HCT116 (cell line): ENCODE measurements around the gene MTFR1L. TPM values are rescaled to one million over a fixed set of nuclear protein-coding genes. Genes with fewer than 3 reads are reported as not detected.

Experiments used
- ATAC-seq: fragments of 200-7000 bp; cut with Tn5 transposase; 2 replicates; pipeline ENCODE4 v1.9.1; 2020; ENCODE audit warnings: mild to moderate bottlenecking, moderate library complexity
- BruUV-seq: library from RNA; stranded (reverse); fragments of 400-500 nt; replicated peaks from 2 replicates; lab custom pipeline; 2021; lab: Mats Ljungman, UMichigan
- CTCF ChIA-PET: fragments of 300-600 bp; sonication (Branson Sonifier 250); formaldehyde crosslinking; loops from one replicate; lab custom pipeline; 2021; ENCODE audit warnings: antibody characterized with exemption; lab: Charles Lee
- POLR2A ChIA-PET: fragments of 300-600, 350-600 bp; sonication (Branson Sonifier 250); formaldehyde crosslinking; loops from one replicate; lab custom pipeline; 2021; ENCODE audit warnings: antibody characterized with exemption; lab: Charles Lee
- RAD21 ChIA-PET, 2 experiments: fragments of 300-600 bp; sonication (Branson Sonifier 250); formaldehyde crosslinking; loops; one replicate each; lab custom pipeline; 2023; ENCODE audit warnings: low total read pairs in 2 of 2; ENCODE audit not compliant: uncharacterized antibody in 2 of 2, unreplicated experiment in 2 of 2, low non-redundant PET in 1 of 2; lab: Charles Lee
- DNase-seq: peaks from one replicate; pipeline ENCODE4 v3.0.0-alpha.2; 2010; ENCODE audit warnings: low read depth, low spot score
- H2AFZ ChIP-seq: fragments of 200-600 bp; shearing (Covaris generic), sonication (generic); 2 replicates; pipeline ENCODE4 v1.6.1; 2017; ENCODE audit warnings: low read depth, mixed run types, mixed read lengths, antibody characterized with exemption, low read length; ENCODE audit not compliant: poor library complexity, severe bottlenecking
- H3K27ac ChIP-seq: 2 replicates; pipeline ENCODE4 v1.5.1; 2012; ENCODE audit warnings: low read depth, low read length
- H3K27me3 ChIP-seq: fragments of 200-600 bp; sonication (generic); 2 replicates; pipeline ENCODE4 v1.6.1; 2016; ENCODE audit warnings: mixed run types, low read length, mixed read lengths; ENCODE audit not compliant: insufficient read depth
- H3K36me3 ChIP-seq, 2 experiments: fragments of 200-500 bp in 1 of 2; fragments of 200-600 bp in 1 of 2; sonication (Bioruptor generic) in 1 of 2; sonication (generic) in 1 of 2; 2 replicates each; pipeline versions ENCODE4 v1.5.1 to v1.6.1; 2014 to 2016; ENCODE audit warnings: low read length in 2 of 2, inconsistent platforms in 1 of 2, mixed read lengths in 1 of 2, mixed run types in 1 of 2; ENCODE audit not compliant: insufficient read depth in 2 of 2, control insufficient read depth in 1 of 2
- H3K4me1 ChIP-seq, 2 experiments: fragments of 200-600 bp in 1 of 2; sonication (generic) in 1 of 2; 2 replicates each; pipeline versions ENCODE4 v1.5.1 to v1.6.1; 2012 to 2017; ENCODE audit warnings: low read length in 2 of 2, inconsistent platforms in 1 of 2, mild to moderate bottlenecking in 1 of 2, mixed read lengths in 1 of 2, mixed run types in 1 of 2, moderate library complexity in 1 of 2; ENCODE audit not compliant: insufficient read depth in 2 of 2, control insufficient read depth in 1 of 2
- H3K4me2 ChIP-seq: fragments of 200-600 bp; sonication (generic); 2 replicates; pipeline ENCODE4 v1.6.1; 2017; ENCODE audit warnings: mixed run types, low read length, mixed read lengths
- H3K4me3 ChIP-seq, 2 experiments: fragments of 200-600 bp in 1 of 2; sonication (generic) in 1 of 2; replicated peaks in 1 of 2; 2 replicates each; pipeline ENCODE4 v1.5.1; 2011 to 2016; ENCODE audit warnings: low read length in 2 of 2, control low read depth in 1 of 2, low read depth in 1 of 2, mild to moderate bottlenecking in 1 of 2, mixed read lengths in 1 of 2, mixed run types in 1 of 2
- H3K79me2 ChIP-seq: fragments of 200-600 bp; sonication (generic); 2 replicates; pipeline ENCODE4 v1.6.1; 2017; ENCODE audit warnings: mild to moderate bottlenecking, mixed run types, low read length, moderate library complexity, mixed read lengths; ENCODE audit not compliant: insufficient read depth
- H3K9ac ChIP-seq: fragments of 200-600 bp; sonication (generic); 2 replicates; pipeline ENCODE4 v1.6.1; 2016; ENCODE audit warnings: low read length, mixed read lengths
- H3K9me2 ChIP-seq: fragments of 200-600 bp; sonication (generic), shearing (Covaris generic); 2 replicates; pipeline ENCODE4 v1.6.1; 2017; ENCODE audit warnings: mixed run types, mild to moderate bottlenecking, moderate library complexity; ENCODE audit not compliant: insufficient read depth
- H3K9me3 ChIP-seq, 2 experiments: fragments of 200-500 bp in 1 of 2; fragments of 200-600 bp in 1 of 2; sonication (Bioruptor generic) in 1 of 2; sonication (generic) in 1 of 2; 2 replicates each; pipeline ENCODE4 v1.6.1; 2014 to 2017; ENCODE audit warnings: low read length in 2 of 2, mixed read lengths in 2 of 2, inconsistent platforms in 1 of 2, low read depth in 1 of 2, mild to moderate bottlenecking in 1 of 2, mixed run types in 1 of 2, moderate library complexity in 1 of 2; ENCODE audit not compliant: control insufficient read depth in 1 of 2, insufficient read depth in 1 of 2
- H4K20me1 ChIP-seq: fragments of 200-600 bp; sonication (generic), shearing (Covaris generic); 2 replicates; pipeline ENCODE4 v1.6.1; 2017; ENCODE audit warnings: mixed run types, mild to moderate bottlenecking, moderate library complexity; ENCODE audit not compliant: insufficient read depth
- CEBPB ChIP-seq: IDR thresholded peaks from 2 replicates; pipeline ENCODE4 v1.6.1; 2012; ENCODE audit warnings: low read depth
- ELF1 ChIP-seq: IDR thresholded peaks from 2 replicates; pipeline ENCODE4 v1.6.1; 2012; ENCODE audit warnings: low read depth, borderline replicate concordance
- FOSL1 ChIP-seq: IDR thresholded peaks from 2 replicates; pipeline ENCODE4 v1.6.1; 2012; ENCODE audit warnings: low read depth
- JUND ChIP-seq: IDR thresholded peaks from 2 replicates; pipeline ENCODE4 v1.6.1; 2012
- POLR2A ChIP-seq: IDR thresholded peaks from 2 replicates; pipeline ENCODE4 v1.7.0; 2011; ENCODE audit warnings: borderline replicate concordance; ENCODE audit not compliant: insufficient read depth, insufficient read length; ENCODE audit errors: extremely low read depth
- REST ChIP-seq: IDR thresholded peaks from 2 replicates; pipeline ENCODE4 v1.6.1; 2012; ENCODE audit warnings: low read depth
- SIN3A ChIP-seq: IDR thresholded peaks from 2 replicates; pipeline ENCODE4 v1.6.1; 2012; ENCODE audit warnings: low read depth
- SRF ChIP-seq: IDR thresholded peaks from 2 replicates; pipeline ENCODE4 v1.6.1; 2012; ENCODE audit warnings: low read depth
- TCF7L2 ChIP-seq: IDR thresholded peaks from 2 replicates; pipeline ENCODE4 v1.7.0; 2011; ENCODE audit warnings: borderline replicate concordance, inconsistent platforms; ENCODE audit not compliant: insufficient read depth, insufficient read length; ENCODE audit errors: extremely low read depth
- YY1 ChIP-seq: IDR thresholded peaks from 2 replicates; pipeline ENCODE4 v1.6.1; 2011; ENCODE audit warnings: low read length, low read depth, moderate library complexity, mild to moderate bottlenecking; ENCODE audit not compliant: insufficient replicate concordance; ENCODE audit errors: extremely low read depth
- ZBTB33 ChIP-seq: IDR thresholded peaks from 2 replicates; pipeline ENCODE4 v1.6.1; 2011; ENCODE audit warnings: mild to moderate bottlenecking, low read length, moderate library complexity; ENCODE audit not compliant: insufficient replicate concordance; ENCODE audit errors: extremely low read depth
- ZNF274 ChIP-seq: fragments of 200-500 bp; sonication (Bioruptor generic); IDR thresholded peaks from 2 replicates; pipeline ENCODE4 v1.6.1; 2014; ENCODE audit warnings: mild to moderate bottlenecking, low read depth, low read length, inconsistent platforms
- intact Hi-C: fragments of 100-400 bp; cut with micrococcal nuclease; formaldehyde crosslinking; loops from 2 replicates; pipeline ENCODE4 v1.10.0; 2022
- total RNA-seq: library from RNA; stranded (reverse); gene quantifications from one replicate; pipeline ENCODE4 v1.2.1, GENCODE V29; 2021; ENCODE audit not compliant: unreplicated experiment
- TF ChIP-seq, protein P1 (sequence below), 3 experiments: fragments of 200-600 bp in 1 of 3; sonication (generic) in 1 of 3; IDR thresholded peaks in 2 of 3; conservative IDR thresholded peaks in 1 of 3; 2 replicates each; pipeline ENCODE4 v1.5.1; 2012 to 2017; ENCODE audit warnings: low read depth in 2 of 3, low read length in 2 of 3, antibody characterized with exemption in 1 of 3, borderline replicate concordance in 1 of 3, control low read depth in 1 of 3, mild to moderate bottlenecking in 1 of 3, mixed read lengths in 1 of 3, mixed run types in 1 of 3, moderate library complexity in 1 of 3; ENCODE audit not compliant: insufficient read depth in 1 of 3

The MTFR1L gene
- total RNA-seq, 1 experiment from 2014 or later, result 35.8 TPM

DNA sequence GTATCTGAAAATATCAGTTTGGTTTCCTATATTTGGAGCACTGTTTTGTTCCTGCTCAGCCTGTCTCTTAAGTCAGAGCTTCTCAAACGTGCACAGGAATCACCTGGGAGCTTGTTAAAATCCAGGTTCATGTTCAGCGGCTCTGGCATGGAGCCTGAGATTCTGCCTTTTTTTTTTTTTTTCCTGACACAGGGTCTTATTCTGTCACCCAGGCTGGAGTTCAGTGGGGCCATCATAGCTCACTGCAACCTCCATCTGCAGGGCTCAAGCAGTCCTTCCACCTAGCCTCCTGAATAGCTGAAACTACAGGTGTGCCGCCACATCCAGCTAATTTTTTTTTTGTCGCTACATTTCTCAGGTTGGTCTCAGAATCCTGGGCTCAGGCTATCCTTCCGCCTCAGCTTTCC, 32.0 kb upstream of the MTFR1L start:
- TF ChIP-seq, protein P1, sequence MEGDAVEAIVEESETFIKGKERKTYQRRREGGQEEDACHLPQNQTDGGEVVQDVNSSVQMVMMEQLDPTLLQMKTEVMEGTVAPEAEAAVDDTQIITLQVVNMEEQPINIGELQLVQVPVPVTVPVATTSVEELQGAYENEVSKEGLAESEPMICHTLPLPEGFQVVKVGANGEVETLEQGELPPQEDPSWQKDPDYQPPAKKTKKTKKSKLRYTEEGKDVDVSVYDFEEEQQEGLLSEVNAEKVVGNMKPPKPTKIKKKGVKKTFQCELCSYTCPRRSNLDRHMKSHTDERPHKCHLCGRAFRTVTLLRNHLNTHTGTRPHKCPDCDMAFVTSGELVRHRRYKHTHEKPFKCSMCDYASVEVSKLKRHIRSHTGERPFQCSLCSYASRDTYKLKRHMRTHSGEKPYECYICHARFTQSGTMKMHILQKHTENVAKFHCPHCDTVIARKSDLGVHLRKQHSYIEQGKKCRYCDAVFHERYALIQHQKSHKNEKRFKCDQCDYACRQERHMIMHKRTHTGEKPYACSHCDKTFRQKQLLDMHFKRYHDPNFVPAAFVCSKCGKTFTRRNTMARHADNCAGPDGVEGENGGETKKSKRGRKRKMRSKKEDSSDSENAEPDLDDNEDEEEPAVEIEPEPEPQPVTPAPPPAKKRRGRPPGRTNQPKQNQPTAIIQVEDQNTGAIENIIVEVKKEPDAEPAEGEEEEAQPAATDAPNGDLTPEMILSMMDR (IDR thresholded peaks at IDR 0.05 in 2 of 3, conservative IDR thresholded peaks at IDR 0.05 in 1 of 3; ENCODE audit: borderline replicate concordance in 1 of 3, insufficient read depth in 1 of 3, low read depth in 2 of 3, low read length in 2 of 3), result no peak
- no peak for TF ChIP-seq SRF
- TF ChIP-seq ZBTB33, result no peak
- TF ChIP-seq POLR2A, result no peak
- no peak for TF ChIP-seq ELF1
- no peak for TF ChIP-seq YY1
- no peak for TF ChIP-seq SIN3A
- TF ChIP-seq CEBPB, result no peak
- TF ChIP-seq JUND, result no peak
- TF ChIP-seq ZNF274, result no peak
- TF ChIP-seq TCF7L2, result no peak
- TF ChIP-seq FOSL1, result no peak
- no peak for TF ChIP-seq REST
- peaks cover 13 to 14% of the 10 kb centered on the region in 2 experiments for H3K4me1 ChIP-seq
- intact Hi-C loops, result no loop called here

More for the DNA sequence above, 32.0 kb upstream of the MTFR1L start:
- Histone ChIP-seq H3K9ac (no peak overlapping the region), H3K9me3 (no peaks in the 10 kb centered on the region), H3K79me2 (no peaks in the 10 kb centered on the region), H3K27me3 (no peaks in the 10 kb centered on the region), H3K4me3 (no peak overlapping the region), H3K4me2 (no peak overlapping the region; the same call in 1 of the 2 replicates), H3K9me2 (no peaks in the 10 kb centered on the region), H3K36me3 (no peaks in the 10 kb centered on the region), H2AFZ (no peak overlapping the region), H3K27ac (no peak overlapping the region), H4K20me1 (no peaks in the 10 kb centered on the region)
- ATAC-seq (no peak), DNase-seq (no peak)
- POLR2A ChIA-PET, result interaction anchor here (0.6 kb wide), 1 partner anchor 266 kb away, joined by 4 read pairs; no protein-coding TSS in a partner anchor
- RAD21 ChIA-PET, result no interaction called here
- BruUV-seq, result no TSS peak
- CTCF ChIA-PET, result interaction anchor here (1.3 kb wide), 1 partner anchor 10 kb away, joined by 5 read pairs; no protein-coding TSS in a partner anchor
